B cell (primary cell): ENCODE data around the gene SOX9.

Source experiments
- CTCF ChIP-seq: fragments of 200-600 bp; IDR thresholded peaks from one replicate; pipeline ENCODE4 v1.8.0; 2022; ENCODE audit warnings: antibody characterized with exemption, mild to moderate bottlenecking
- EZH2 ChIP-seq: IDR thresholded peaks from 2 replicates; pipeline ENCODE4 v1.6.1; 2012; ENCODE audit warnings: borderline replicate concordance, low read depth, mild to moderate bottlenecking, moderate library complexity, low read length; ENCODE audit not compliant: insufficient read depth, poor library complexity, severe bottlenecking

- TF ChIP-seq CTCF (no peak), EZH2 (no peak)
Measured at GRCh38 chr17:72158895-72159885, 38.4 kb downstream of the SOX9 start.
